Prostate gland (tissue), 2 donors: ENCODE measurements around the gene KLHL26. TPM values are rescaled to one million over a fixed set of nuclear protein-coding genes. Genes with fewer than 3 reads are reported as not detected.

ENCODE experiments used
- DNase-seq: peaks from one replicate; pipeline ENCODE4 v3.0.0-alpha.2; 2019; ENCODE audit warnings: low spot score
- H3K27ac ChIP-seq, 2 donors: fragments of 200-600 bp; sonication (generic); 2 replicates each; pipeline ENCODE4 v1.5.1; 2017 to 2019
- H3K27me3 ChIP-seq: fragments of 200-600 bp; sonication (generic); replicated peaks from 2 replicates; pipeline ENCODE4 v1.5.1; 2019; ENCODE audit not compliant: insufficient read depth
- H3K36me3 ChIP-seq, 2 donors: fragments of 200-600 bp; sonication (generic); 1 replicate in 1 of 2; 2 replicates in 1 of 2; pipeline versions ENCODE4 v1.5.1 to v1.8.1; 2017 to 2019
- H3K4me1 ChIP-seq: fragments of 200-600 bp; sonication (generic); replicated peaks from 2 replicates; pipeline ENCODE4 v1.5.1; 2019
- H3K4me3 ChIP-seq, 2 donors: fragments of 200-600 bp; sonication (generic); 2 replicates each; pipeline ENCODE4 v1.5.1; 2017 to 2019
- H3K9me3 ChIP-seq: fragments of 200-600 bp; sonication (generic); 2 replicates; pipeline ENCODE4 v1.5.1; 2017
- POLR2A ChIP-seq: fragments of 450-650 bp; IDR thresholded peaks from one replicate; pipeline ENCODE4 v1.6.1; 2016; ENCODE audit warnings: antibody characterized with exemption, mild to moderate bottlenecking
- POLR2AphosphoS5 ChIP-seq: sonication (generic); formaldehyde crosslinking; IDR thresholded peaks from one replicate; pipeline ENCODE4 v1.6.1; 2017; ENCODE audit warnings: antibody characterized with exemption
- WGBS: methylation state at CpG from one replicate; pipeline ENCODE4 v1.1.5; 2018; 5-methylcytosine and 5-hydroxymethylcytosine counted together
- intact Hi-C: fragments of 100-400 bp; cut with DNase I; formaldehyde crosslinking; loops from one replicate; pipeline ENCODE4 v1.14.2; 2022
- total RNA-seq, 2 donors: library from RNA; depleted of rRNA; stranded (reverse); fragments of >200 nt; gene quantifications; one replicate each; pipeline ENCODE4 v1.1.0, GENCODE V29; 2016
- TF ChIP-seq, protein P1 (sequence below), 4 experiments: fragments of 200-600 bp in 2 of 4; fragments of 450-650 bp in 2 of 4; sonication (generic) in 2 of 4; IDR thresholded peaks; 1 replicate in 3 of 4; 2 replicates in 1 of 4; pipeline ENCODE4 v1.5.1; 2016 to 2019; ENCODE audit warnings: antibody characterized with exemption in 4 of 4, mild to moderate bottlenecking in 2 of 4, moderate library complexity in 2 of 4

Gene KLHL26
- total RNA-seq, 2 donors from 2014 or later: 9.1 to 18.4 TPM

DNA sequence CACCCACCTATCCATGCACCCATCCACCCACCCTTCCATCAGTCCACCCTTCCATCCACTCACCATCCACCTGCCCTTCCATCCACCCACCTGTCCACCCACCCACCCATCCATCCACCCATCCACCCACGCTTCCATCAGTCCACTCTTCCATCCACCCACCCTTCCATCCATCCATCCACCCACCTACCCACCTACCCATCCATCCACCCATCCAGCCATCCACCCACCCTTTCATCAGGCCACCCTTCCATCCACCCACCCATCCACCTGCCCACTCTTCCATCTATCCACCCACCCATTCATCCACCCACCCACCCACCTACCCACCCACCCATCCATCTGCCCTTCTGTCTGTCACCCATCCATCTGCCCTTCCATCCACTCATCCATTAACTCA, 17.0 kb downstream of the KLHL26 start:
- Histone ChIP-seq H3K27me3 (no peaks in the 10 kb centered on the region), H3K4me3 (no peak overlapping the region), H3K27ac (no peak overlapping the region), H3K9me3 (no peaks in the 10 kb centered on the region), H3K4me1 (peaks cover 4% of the 10 kb centered on the region), H3K36me3 (no peaks in the 10 kb centered on the region)
- DNase-seq: no peak
- TF ChIP-seq POLR2A (no peak), POLR2AphosphoS5 (no peak)
- TF ChIP-seq, protein P1, sequence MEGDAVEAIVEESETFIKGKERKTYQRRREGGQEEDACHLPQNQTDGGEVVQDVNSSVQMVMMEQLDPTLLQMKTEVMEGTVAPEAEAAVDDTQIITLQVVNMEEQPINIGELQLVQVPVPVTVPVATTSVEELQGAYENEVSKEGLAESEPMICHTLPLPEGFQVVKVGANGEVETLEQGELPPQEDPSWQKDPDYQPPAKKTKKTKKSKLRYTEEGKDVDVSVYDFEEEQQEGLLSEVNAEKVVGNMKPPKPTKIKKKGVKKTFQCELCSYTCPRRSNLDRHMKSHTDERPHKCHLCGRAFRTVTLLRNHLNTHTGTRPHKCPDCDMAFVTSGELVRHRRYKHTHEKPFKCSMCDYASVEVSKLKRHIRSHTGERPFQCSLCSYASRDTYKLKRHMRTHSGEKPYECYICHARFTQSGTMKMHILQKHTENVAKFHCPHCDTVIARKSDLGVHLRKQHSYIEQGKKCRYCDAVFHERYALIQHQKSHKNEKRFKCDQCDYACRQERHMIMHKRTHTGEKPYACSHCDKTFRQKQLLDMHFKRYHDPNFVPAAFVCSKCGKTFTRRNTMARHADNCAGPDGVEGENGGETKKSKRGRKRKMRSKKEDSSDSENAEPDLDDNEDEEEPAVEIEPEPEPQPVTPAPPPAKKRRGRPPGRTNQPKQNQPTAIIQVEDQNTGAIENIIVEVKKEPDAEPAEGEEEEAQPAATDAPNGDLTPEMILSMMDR (IDR thresholded peaks at IDR 0.05): no peak
- WGBS: 95% methylated on average over 1 of the region's 1 CpG
- intact Hi-C loops: no loop called here

DNA sequence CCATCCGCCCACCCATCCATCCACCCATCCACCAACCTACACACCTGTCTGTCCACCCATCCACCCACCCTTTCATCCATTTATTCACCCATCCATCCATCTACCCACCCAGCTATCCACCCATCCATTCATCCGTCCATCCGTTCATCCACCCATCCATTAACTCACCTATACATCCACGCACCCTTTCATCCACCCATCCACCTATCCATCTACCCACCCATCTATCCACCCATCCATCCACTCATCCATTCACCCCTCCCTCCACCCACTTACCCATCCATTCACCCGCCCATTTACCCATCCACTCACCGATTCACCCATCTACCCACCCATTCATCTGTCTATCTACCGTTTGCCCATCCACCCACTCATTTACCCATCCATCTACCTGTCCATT, 17.6 kb downstream of the KLHL26 start:
- DNase-seq: no peak
- no peak overlapping the region for H3K4me3 ChIP-seq
- no peak overlapping the region for H3K27ac ChIP-seq
- TF ChIP-seq, protein P1 (IDR thresholded peaks at IDR 0.05): no peak
- TF ChIP-seq POLR2A (no peak), POLR2AphosphoS5 (no peak)
- no peaks in the 10 kb centered on the region for H3K36me3 ChIP-seq
- no peaks in the 10 kb centered on the region for H3K27me3 ChIP-seq
- intact Hi-C loops: no loop called here
- WGBS: 93% methylated on average over 7 of the region's 7 CpGs
- peaks cover under 1% of the 10 kb centered on the region for H3K4me1 ChIP-seq
- H3K9me3 ChIP-seq: no peaks in the 10 kb centered on the region

DNA sequence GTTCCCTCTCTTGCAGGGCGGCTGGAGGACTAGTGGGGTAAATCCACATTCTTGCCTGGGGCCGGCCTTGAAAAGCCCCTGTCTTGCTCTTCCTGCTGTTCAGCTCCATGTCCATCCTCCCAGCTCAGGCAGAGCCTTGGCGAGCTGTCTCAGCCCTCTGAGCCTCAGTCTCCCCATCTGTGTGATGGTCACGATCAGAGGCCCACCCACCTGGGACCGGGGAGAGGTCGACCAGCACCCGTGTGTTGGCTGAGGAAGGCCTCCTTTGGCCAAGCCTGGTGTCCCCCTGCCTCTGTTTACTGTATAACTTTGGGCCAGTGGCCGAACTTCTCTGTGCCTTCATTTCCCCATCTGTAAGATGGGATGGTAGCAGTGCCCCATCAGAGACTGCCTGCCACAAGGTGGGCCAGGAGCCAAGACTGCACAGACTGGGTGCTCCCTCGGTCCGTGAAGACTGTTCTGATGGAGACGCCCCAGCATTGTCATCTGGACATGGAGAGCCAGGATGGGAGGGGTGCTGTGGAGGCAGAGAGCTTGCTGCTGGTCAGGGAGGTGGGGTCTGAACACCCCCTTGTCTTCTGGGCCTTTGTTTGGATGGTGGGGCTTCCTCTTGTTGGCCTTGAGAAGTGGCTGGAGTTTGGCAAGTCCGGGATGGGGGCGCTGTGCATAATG, 18.5 kb downstream of the KLHL26 start:
- WGBS: 96% methylated on average over 13 of the region's 13 CpGs
- H3K4me1 ChIP-seq: no peaks in the 10 kb centered on the region
- H3K27ac ChIP-seq: no peak overlapping the region
- TF ChIP-seq POLR2AphosphoS5 (no peak), POLR2A (no peak)
- TF ChIP-seq, protein P1 (IDR thresholded peaks at IDR 0.05): no peak
- intact Hi-C loops: no loop called here
- no peaks in the 10 kb centered on the region for H3K9me3 ChIP-seq
- H3K27me3 ChIP-seq: no peaks in the 10 kb centered on the region
- no peaks in the 10 kb centered on the region for H3K36me3 ChIP-seq
- no peak overlapping the region for H3K4me3 ChIP-seq
- no peak for DNase-seq

DNA sequence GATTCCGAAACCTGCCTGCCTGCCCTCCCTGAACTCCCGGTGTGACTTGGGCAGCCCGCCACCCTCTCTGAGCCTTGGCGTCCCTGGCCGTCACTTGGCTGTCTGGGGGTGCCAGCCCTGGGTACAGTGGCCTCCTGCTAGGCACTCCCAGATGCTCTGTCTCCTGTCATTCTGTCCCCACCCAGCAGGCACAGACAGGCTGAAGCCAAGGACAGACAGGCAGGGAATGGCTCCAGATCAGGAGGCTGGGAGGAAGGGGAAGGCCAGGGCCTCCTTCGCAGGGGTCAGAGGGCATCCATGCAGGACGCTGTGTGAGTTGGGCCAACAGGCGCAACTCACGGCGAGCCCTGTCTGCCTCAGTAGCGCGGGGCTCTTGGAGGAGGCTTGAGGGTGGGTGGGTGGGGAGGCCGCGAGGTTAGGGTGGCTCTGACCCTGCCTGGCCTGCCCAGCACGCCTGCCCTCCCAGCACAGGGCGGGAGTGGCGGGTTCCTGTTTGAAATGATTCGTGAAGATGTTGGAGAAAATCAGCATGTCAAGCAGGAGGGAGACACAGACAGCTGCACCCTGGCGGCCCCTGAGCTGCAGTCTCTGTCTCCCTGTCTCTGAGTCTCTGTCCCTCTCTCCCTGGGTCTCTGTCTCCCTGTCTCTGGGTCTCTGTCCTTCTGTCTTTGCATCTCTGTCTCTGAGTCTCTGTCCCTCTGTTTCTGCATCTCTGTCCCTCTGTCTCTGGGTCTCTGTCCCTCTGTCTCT, 19.7 kb downstream of the KLHL26 start:
- Histone ChIP-seq H3K36me3 (no peaks in the 10 kb centered on the region), H3K27me3 (no peaks in the 10 kb centered on the region), H3K27ac (no peak overlapping the region), H3K4me3 (no peak overlapping the region), H3K9me3 (no peaks in the 10 kb centered on the region), H3K4me1 (no peaks in the 10 kb centered on the region)
- intact Hi-C loops: no loop called here
- DNase-seq: no peak
- WGBS: 83% methylated on average over 19 of the region's 19 CpGs
- TF ChIP-seq, protein P1 (IDR thresholded peaks at IDR 0.05): no peak
- TF ChIP-seq POLR2AphosphoS5 (no peak), POLR2A (no peak)
